ENCODE measurements around the gene MICAL2.

The MICAL2 gene

DNA sequence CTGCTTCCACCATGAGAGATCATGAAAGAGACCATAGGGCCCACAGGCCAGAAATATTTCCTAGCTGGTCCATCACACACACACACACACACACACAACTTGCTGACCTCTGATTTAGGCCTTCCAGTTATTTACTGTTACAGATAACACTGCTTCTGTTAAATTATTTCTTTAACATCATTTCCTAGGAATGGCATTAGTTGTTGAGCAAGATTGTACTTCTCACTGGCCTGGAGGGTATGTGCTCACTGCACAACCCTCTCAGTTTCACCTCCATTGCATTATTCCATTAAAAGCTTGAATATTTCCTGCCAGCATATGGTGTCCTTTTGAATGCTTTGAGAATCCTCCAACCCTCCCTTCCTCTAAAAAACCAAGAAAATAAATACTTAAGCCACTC lies 104.4 kb downstream of the MICAL2 start:
- no peak overlapping the region for H3K9ac ChIP-seq (ENCODE audit: low read depth, low read length)
- H3K4me1 ChIP-seq (ENCODE audit: control insufficient read depth, insufficient read depth, low read length), result peaks cover 35% of the 10 kb centered on the region
- peaks cover 81% of the 10 kb centered on the region for H3K36me3 ChIP-seq (ENCODE audit: insufficient read depth, low read length)
- H3K27me3 ChIP-seq (ENCODE audit: control insufficient read depth, insufficient read depth, low read length), result no peaks in the 10 kb centered on the region
- H3K4me3 ChIP-seq (ENCODE audit: low read length), result no peak overlapping the region
- no peak overlapping the region for H3K4me2 ChIP-seq (ENCODE audit: low read length)
- no peaks in the 10 kb centered on the region for H3K9me3 ChIP-seq (replicated peaks; ENCODE audit: low read length)

DNA sequence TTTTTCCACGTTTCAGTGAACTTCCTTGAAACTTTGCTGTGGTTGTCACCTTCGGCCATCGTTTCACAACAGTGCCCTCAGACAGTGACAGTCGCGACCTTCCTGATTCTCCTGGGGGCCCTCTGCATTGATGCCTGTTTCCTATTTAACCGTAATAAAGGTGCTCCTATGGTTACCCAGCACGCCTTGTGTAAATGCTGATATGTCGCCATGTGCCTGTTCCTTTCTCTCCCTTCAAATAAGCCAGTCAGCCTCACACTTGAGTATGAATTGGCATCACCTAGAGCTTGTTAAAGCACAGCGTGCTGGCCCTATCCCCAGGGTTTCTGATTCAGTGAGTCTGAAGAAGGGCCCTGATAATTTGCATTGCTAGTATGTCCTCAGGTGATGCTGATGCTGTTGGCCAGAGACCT lies 104.8 kb downstream of the MICAL2 start:
- Histone ChIP-seq H3K9ac (ENCODE audit: low read depth, low read length) (no peak overlapping the region), H3K4me2 (ENCODE audit: low read length) (no peak overlapping the region), H3K27me3 (ENCODE audit: control insufficient read depth, insufficient read depth, low read length) (no peaks in the 10 kb centered on the region), H3K36me3 (ENCODE audit: insufficient read depth, low read length) (peaks cover 81% of the 10 kb centered on the region), H3K4me1 (ENCODE audit: control insufficient read depth, insufficient read depth, low read length) (peaks cover 39% of the 10 kb centered on the region), H3K9me3 (replicated peaks; ENCODE audit: low read length) (no peaks in the 10 kb centered on the region), H3K4me3 (ENCODE audit: low read length) (no peak overlapping the region)

DNA sequence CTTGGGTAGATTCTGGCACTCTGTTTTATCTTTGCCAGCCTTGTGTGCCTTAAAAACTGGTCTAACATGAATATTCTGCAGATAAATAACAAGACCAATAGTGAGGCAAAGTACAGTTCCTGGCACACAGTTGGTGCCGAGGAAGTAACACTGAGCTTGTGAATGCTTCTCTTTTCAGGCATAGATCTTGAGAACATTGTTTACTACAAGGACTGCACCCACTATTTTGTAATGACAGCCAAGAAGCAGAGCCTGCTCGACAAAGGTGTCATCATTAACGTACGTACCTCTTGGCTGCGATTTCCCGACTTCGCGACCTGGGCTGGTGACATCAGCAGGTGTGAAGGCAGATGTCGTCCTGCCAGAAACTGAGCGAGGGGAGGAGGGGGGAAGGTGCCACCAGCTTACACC lies 105.7 kb downstream of the MICAL2 start:
- no peak overlapping the region for H3K4me3 ChIP-seq (ENCODE audit: low read length)
- peaks cover 85% of the 10 kb centered on the region for H3K36me3 ChIP-seq (ENCODE audit: insufficient read depth, low read length)
- no peaks in the 10 kb centered on the region for H3K27me3 ChIP-seq (ENCODE audit: control insufficient read depth, insufficient read depth, low read length)
- H3K4me2 ChIP-seq (ENCODE audit: low read length), result no peak overlapping the region
- peaks cover 48% of the 10 kb centered on the region for H3K4me1 ChIP-seq (ENCODE audit: control insufficient read depth, insufficient read depth, low read length)
- no peak overlapping the region for H3K9ac ChIP-seq (ENCODE audit: low read depth, low read length)
- no peaks in the 10 kb centered on the region for H3K9me3 ChIP-seq (replicated peaks; ENCODE audit: low read length)

DNA sequence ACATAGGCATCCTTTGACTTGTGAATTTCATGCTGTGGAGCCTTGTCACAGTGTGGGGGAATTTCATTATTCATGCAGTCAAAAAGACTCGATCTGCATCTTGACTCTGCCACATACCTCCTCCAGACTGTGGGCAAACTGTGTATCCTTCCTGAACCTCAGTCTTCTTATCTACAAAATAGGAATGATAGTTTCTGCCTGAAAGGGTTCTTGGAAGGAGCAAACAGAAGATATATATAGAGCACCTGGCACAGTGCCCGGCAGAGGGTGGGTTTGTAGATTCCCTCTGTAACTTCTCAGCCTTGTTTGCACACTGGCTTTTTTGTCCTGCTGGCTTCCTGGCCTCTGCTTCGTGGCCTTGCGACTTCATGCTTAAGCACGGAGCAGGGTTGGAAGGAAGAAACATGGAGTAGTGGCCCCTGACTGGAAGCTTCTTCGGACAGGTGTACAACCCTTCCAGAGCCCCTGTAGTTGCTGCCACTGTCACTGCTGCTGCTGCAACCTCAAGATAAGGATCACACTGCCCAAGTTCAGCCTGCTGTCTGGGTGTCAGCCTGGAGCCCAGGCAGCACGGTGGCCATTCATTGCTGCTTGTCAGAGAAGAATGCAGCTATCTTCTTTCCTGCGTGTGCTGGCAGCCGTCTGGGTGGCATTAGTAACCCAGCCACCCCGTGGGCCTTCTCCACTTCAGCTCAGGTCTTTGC lies 106.4 kb downstream of the MICAL2 start:
- peaks cover 83% of the 10 kb centered on the region for H3K36me3 ChIP-seq (ENCODE audit: insufficient read depth, low read length)

DNA sequence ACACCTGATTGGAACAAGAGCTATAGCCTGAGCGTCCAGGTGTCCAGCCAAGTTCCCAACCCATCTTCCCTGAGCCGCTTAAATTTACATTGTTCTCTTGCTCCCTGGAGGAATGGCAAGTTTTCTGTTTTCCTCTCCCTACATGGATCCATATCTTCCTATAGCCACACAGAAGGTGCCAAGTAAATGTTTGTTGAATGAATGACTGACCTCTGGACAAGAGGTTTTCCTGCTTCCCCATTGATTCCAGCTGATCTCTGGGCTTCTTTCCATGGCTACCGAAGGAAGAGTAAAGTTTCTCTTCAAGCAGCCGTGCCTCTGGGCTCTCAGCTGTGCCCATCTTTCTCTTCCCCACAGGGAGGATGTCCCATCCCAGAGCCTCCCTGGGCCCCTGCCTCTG lies 107.5 kb downstream of the MICAL2 start:
- Histone ChIP-seq H3K9ac (ENCODE audit: low read depth, low read length) (no peak overlapping the region), H3K9me3 (replicated peaks; ENCODE audit: low read length) (no peaks in the 10 kb centered on the region), H3K4me3 (ENCODE audit: low read length) (no peak overlapping the region), H3K27me3 (ENCODE audit: control insufficient read depth, insufficient read depth, low read length) (no peaks in the 10 kb centered on the region), H3K4me2 (ENCODE audit: low read length) (no peak overlapping the region), H3K36me3 (ENCODE audit: insufficient read depth, low read length) (peaks cover 75% of the 10 kb centered on the region), H3K4me1 (ENCODE audit: control insufficient read depth, insufficient read depth, low read length) (peaks cover 56% of the 10 kb centered on the region)

More for the DNA sequence above, 106.4 kb downstream of the MICAL2 start:
- H3K9ac ChIP-seq (ENCODE audit: low read depth, low read length), result no peak overlapping the region
- H3K27me3 ChIP-seq (ENCODE audit: control insufficient read depth, insufficient read depth, low read length), result no peaks in the 10 kb centered on the region
- no peaks in the 10 kb centered on the region for H3K9me3 ChIP-seq (replicated peaks; ENCODE audit: low read length)
- no peak overlapping the region for H3K4me2 ChIP-seq (ENCODE audit: low read length)
- no peak overlapping the region for H3K4me3 ChIP-seq (ENCODE audit: low read length)
- peaks cover 55% of the 10 kb centered on the region for H3K4me1 ChIP-seq (ENCODE audit: control insufficient read depth, insufficient read depth, low read length)

DNA sequence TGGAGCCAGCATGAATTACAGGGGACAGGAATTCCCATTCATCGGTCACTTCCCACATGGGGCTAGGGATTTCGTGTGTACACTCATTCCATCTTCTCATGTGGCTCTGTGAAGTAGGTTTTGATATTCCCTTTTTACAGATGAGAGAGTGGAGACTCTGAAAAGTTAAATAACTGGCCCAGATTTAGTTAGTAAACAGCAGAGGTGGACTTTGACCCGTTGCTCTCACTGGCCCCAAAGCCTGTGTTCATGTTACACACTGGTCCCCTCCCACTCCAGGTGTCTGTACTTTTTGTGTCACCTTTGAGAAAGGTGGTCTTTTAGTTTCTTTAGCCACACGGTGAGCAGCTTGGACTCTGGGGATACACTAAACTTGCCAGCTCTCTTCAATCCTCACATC lies 108.5 kb downstream of the MICAL2 start:
- no peaks in the 10 kb centered on the region for H3K9me3 ChIP-seq (replicated peaks; ENCODE audit: low read length)
- no peak overlapping the region for H3K4me3 ChIP-seq (ENCODE audit: low read length)
- H3K4me2 ChIP-seq (ENCODE audit: low read length), result no peak overlapping the region
- peaks cover 76% of the 10 kb centered on the region for H3K36me3 ChIP-seq (ENCODE audit: insufficient read depth, low read length)
- H3K9ac ChIP-seq (ENCODE audit: low read depth, low read length), result no peak overlapping the region
- H3K27me3 ChIP-seq (ENCODE audit: control insufficient read depth, insufficient read depth, low read length), result no peaks in the 10 kb centered on the region
- peaks cover 56% of the 10 kb centered on the region for H3K4me1 ChIP-seq (ENCODE audit: control insufficient read depth, insufficient read depth, low read length)

DNA sequence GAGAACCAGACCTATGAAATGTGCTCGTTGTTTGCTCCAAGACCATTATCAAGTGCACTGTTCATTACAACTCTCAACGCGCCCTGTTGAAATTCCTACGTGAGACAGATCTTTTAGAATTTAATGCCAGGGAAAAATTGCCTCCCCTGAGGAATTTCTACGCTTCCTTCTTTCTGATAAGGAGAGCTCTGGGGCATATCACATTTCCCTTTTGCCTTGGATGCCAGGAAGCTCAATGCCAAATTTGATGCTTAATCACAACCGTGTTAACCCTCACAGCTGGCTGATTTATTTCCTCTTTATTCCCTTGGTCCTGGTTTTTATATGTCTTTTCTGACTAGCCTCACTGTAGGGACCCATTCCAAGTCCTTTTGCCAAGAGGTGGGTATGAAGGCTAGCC lies 109.4 kb downstream of the MICAL2 start:
- H3K4me1 ChIP-seq (ENCODE audit: control insufficient read depth, insufficient read depth, low read length), result peaks cover 56% of the 10 kb centered on the region
- no peaks in the 10 kb centered on the region for H3K9me3 ChIP-seq (replicated peaks; ENCODE audit: low read length)
- peaks cover 72% of the 10 kb centered on the region for H3K36me3 ChIP-seq (ENCODE audit: insufficient read depth, low read length)

DNA sequence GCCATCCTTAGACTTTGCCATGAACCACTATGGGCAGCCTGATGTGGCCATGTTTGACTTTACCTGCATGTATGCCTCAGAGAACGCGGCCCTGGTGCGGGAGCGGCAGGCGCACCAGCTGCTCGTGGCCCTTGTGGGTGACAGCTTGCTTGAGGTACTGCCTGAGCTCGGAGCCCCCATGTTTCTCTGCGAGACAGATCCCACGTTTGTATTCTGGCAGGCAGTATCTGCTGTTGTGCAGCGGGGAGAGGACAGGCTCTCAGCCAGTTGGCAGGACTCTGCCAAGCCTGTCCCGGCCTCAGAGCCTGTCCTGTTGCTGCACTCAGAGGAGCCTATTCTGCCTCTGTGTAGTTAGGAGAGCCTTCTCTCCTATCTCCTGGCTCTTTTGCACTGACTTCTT lies 109.9 kb downstream of the MICAL2 start:
- Histone ChIP-seq H3K27me3 (ENCODE audit: control insufficient read depth, insufficient read depth, low read length) (no peaks in the 10 kb centered on the region), H3K36me3 (ENCODE audit: insufficient read depth, low read length) (peaks cover 72% of the 10 kb centered on the region), H3K4me2 (ENCODE audit: low read length) (no peak overlapping the region), H3K4me1 (ENCODE audit: control insufficient read depth, insufficient read depth, low read length) (peaks cover 59% of the 10 kb centered on the region), H3K9ac (ENCODE audit: low read depth, low read length) (peak overlapping the region; percentile 20), H3K9me3 (replicated peaks; ENCODE audit: low read length) (no peaks in the 10 kb centered on the region), H3K4me3 (ENCODE audit: low read length) (no peak overlapping the region)

More for the DNA sequence above, 109.4 kb downstream of the MICAL2 start:
- Histone ChIP-seq H3K4me3 (ENCODE audit: low read length) (no peak overlapping the region), H3K4me2 (ENCODE audit: low read length) (no peak overlapping the region), H3K27me3 (ENCODE audit: control insufficient read depth, insufficient read depth, low read length) (no peaks in the 10 kb centered on the region), H3K9ac (ENCODE audit: low read depth, low read length) (no peak overlapping the region)

DNA sequence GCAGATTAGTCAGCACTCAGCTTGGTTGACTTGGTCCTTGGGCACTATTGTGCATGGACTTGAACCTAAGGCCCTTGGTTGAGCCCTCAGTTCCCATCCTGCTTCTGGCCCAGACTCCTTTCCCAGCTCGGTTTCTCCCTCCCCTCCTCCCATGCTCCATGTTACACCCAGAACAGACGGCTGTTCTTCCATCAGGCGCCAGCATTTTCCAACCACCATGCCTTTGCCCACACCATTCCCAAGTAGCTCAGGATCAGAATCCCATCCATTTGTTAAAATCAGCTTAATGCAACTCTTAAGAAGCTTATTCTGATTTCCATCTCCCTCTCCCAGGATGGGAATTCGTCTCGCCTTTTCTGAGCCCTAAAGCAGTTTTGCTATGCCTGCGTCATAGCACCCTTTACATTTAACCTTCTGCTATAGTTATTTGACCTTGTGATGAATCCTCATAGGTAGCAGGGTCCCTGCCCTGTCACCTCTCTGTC lies 110.7 kb downstream of the MICAL2 start:
- Histone ChIP-seq H3K9ac (ENCODE audit: low read depth, low read length) (peak overlapping the region; percentile 57), H3K27me3 (ENCODE audit: control insufficient read depth, insufficient read depth, low read length) (no peaks in the 10 kb centered on the region), H3K4me1 (ENCODE audit: control insufficient read depth, insufficient read depth, low read length) (peaks cover 59% of the 10 kb centered on the region), H3K9me3 (replicated peaks; ENCODE audit: low read length) (no peaks in the 10 kb centered on the region), H3K4me2 (ENCODE audit: low read length) (no peak overlapping the region), H3K4me3 (ENCODE audit: low read length) (no peak overlapping the region), H3K36me3 (ENCODE audit: insufficient read depth, low read length) (peaks cover 71% of the 10 kb centered on the region)

DNA sequence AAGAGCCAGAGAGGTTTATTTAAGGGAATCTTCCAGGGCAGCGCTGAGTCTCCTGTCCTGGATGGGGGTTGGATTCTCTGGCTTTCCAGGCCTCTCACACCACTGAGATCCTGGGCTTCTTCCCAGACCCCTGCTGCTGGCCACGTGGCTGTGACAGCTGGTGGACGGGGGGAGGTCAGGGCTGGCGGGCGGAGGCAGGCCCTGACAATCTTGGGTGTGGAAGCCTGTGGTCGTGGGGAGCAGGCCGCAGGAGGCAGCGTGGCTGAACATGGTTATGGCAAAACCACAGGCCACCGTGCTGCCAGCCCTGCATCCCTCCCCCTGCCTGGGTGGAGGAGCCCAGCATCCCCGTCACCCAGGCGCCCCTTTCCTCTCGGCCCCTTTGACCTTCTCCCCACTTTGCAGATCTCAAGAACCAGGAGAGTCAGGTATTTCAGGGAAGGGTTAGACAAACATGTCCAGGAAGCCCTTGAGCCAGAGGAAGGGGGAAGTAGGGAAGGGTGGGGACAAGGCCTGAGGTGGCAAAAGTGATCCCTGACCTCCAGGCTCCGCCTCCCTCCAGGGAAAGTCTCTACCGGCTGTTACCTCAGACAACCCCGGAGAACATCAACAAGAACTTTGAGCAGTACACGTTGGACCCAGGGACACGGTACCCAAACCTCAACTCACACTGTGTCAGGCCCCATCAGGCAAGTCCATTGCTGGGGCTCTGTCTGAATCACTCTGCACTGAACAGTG lies 111.8 kb downstream of the MICAL2 start:
- no peaks in the 10 kb centered on the region for H3K9me3 ChIP-seq (replicated peaks; ENCODE audit: low read length)
- H3K4me1 ChIP-seq (ENCODE audit: control insufficient read depth, insufficient read depth, low read length), result peaks cover 59% of the 10 kb centered on the region
- H3K4me2 ChIP-seq (ENCODE audit: low read length), result no peak overlapping the region
- H3K9ac ChIP-seq (ENCODE audit: low read depth, low read length), result peak overlapping the region; percentile 57
- H3K36me3 ChIP-seq (ENCODE audit: insufficient read depth, low read length), result peaks cover 68% of the 10 kb centered on the region
- H3K4me3 ChIP-seq (ENCODE audit: low read length), result no peak overlapping the region
- H3K27me3 ChIP-seq (ENCODE audit: control insufficient read depth, insufficient read depth, low read length), result no peaks in the 10 kb centered on the region

DNA sequence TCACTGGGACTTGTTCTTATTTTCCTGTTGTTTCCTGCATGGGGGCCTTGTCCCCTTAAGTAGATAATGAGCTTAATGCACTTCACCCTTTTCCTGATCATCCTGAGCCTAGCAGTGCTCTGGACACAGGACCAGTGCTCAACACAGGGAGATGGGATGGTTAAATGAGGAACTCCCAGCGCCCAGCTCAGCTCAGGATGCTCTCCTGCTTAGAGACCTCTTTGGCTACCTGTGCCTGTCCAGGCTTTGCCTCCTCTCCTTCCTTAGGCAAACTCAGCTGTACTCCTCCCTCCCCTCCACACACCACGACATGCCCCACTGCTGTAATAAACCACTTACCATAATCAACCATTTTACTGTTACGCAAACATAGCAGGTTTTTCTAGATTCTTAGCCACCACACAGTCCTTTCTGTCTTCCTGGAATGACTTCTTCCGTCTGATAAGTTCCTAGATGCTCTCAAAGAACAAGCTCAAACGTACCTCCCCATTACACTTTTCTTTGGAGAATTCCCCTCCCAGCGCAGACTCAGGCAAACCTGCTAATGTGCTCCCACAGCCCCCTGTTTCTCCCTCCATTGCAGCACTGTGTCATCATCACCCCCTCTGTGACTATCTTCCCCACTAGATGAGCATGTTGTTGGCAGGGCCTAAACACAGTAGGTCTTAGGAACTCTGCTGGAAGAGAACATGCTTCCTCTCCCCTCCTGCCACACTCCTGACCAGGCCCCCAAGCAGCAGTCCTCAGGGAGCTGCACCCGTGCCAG lies 113.6 kb downstream of the MICAL2 start:
- Histone ChIP-seq H3K36me3 (ENCODE audit: insufficient read depth, low read length) (peaks cover 65% of the 10 kb centered on the region), H3K4me3 (ENCODE audit: low read length) (peak overlapping the region; percentile 35), H3K9ac (ENCODE audit: low read depth, low read length) (peak overlapping the region; percentile 83), H3K27me3 (ENCODE audit: control insufficient read depth, insufficient read depth, low read length) (no peaks in the 10 kb centered on the region), H3K4me1 (ENCODE audit: control insufficient read depth, insufficient read depth, low read length) (peaks cover 59% of the 10 kb centered on the region), H3K9me3 (replicated peaks; ENCODE audit: low read length) (no peaks in the 10 kb centered on the region), H3K4me2 (ENCODE audit: low read length) (peak overlapping the region; percentile 52)

All from skeletal muscle satellite cell (primary cell).